Fibroblast of lung (primary cell): ENCODE data around the gene ASIC1. TPM values are rescaled to one million over a fixed set of nuclear protein-coding genes. Genes with fewer than 3 reads are reported as not detected.

ENCODE experiments used
- DNase-seq, 2 donors: peaks; one replicate each; pipeline versions ENCODE4 v3.0.0 to v3.0.0-alpha.2; 2010; ENCODE audit warnings: low read depth in 2 of 2
- H2AFZ ChIP-seq: 2 replicates; pipeline ENCODE4 v1.5.1; 2012; ENCODE audit warnings: low read length, control low read depth, inconsistent platforms
- H3K27ac ChIP-seq: 2 replicates; pipeline ENCODE4 v1.5.1; 2011; ENCODE audit warnings: low read length, control low read depth; ENCODE audit not compliant: insufficient read depth
- H3K27me3 ChIP-seq: 2 replicates; pipeline ENCODE4 v1.5.1; 2011; ENCODE audit warnings: mild to moderate bottlenecking, low read length; ENCODE audit not compliant: control insufficient read depth, insufficient read depth
- H3K36me3 ChIP-seq: 2 replicates; pipeline ENCODE4 v1.5.1; 2011; ENCODE audit warnings: low read length; ENCODE audit not compliant: control insufficient read depth, insufficient read depth
- H3K4me1 ChIP-seq: 2 replicates; pipeline ENCODE4 v1.5.1; 2011; ENCODE audit warnings: low read length; ENCODE audit not compliant: control insufficient read depth, insufficient read depth; ENCODE audit errors: extremely low read depth
- H3K4me2 ChIP-seq: 2 replicates; pipeline ENCODE4 v1.5.1; 2011; ENCODE audit warnings: low read length, control low read depth; ENCODE audit not compliant: insufficient read depth; ENCODE audit errors: extremely low read depth
- H3K4me3 ChIP-seq, 4 experiments: fragments of 200-600 bp in 1 of 4; sonication (generic) in 1 of 4; replicated peaks in 1 of 4; 2 replicates each; pipeline ENCODE4 v1.5.1; 2011 to 2016; ENCODE audit warnings: low read length in 4 of 4, low read depth in 3 of 4, mild to moderate bottlenecking in 3 of 4, control low read depth in 2 of 4, inconsistent platforms in 1 of 4, mixed read lengths in 1 of 4; ENCODE audit not compliant: insufficient read depth in 1 of 4; ENCODE audit errors: control extremely low read depth in 1 of 4
- H3K79me2 ChIP-seq: 2 replicates; pipeline ENCODE4 v1.5.1; 2012; ENCODE audit warnings: mild to moderate bottlenecking, low read length, inconsistent platforms; ENCODE audit not compliant: control insufficient read depth, insufficient read depth
- H3K9ac ChIP-seq: 2 replicates; pipeline ENCODE4 v1.5.1; 2011; ENCODE audit warnings: mild to moderate bottlenecking, low read length, control low read depth; ENCODE audit not compliant: insufficient read depth
- H3K9me3 ChIP-seq: 2 replicates; pipeline ENCODE4 v1.5.1; 2012; ENCODE audit warnings: low read depth, low read length; ENCODE audit not compliant: control insufficient read depth, insufficient read depth
- H4K20me1 ChIP-seq: 2 replicates; pipeline ENCODE4 v1.5.1; 2011; ENCODE audit warnings: low read length; ENCODE audit not compliant: control insufficient read depth, insufficient read depth; ENCODE audit errors: extremely low read depth
- CTCF ChIP-seq, 2 donors: IDR thresholded peaks in 1 of 2; conservative IDR thresholded peaks in 1 of 2; 1 replicate in 1 of 2; 2 replicates in 1 of 2; pipeline ENCODE4 v1.5.1; 2011 to 2012; ENCODE audit warnings: low read length in 2 of 2, control low read depth in 1 of 2, inconsistent platforms in 1 of 2, low read depth in 1 of 2, mild to moderate bottlenecking in 1 of 2
- EZH2 ChIP-seq: IDR thresholded peaks from 2 replicates; pipeline ENCODE4 v1.5.1; 2012; ENCODE audit warnings: low read length, control low read depth, mild to moderate bottlenecking; ENCODE audit errors: missing control alignments
- polyA plus RNA-seq, 2 donors: library from polyadenylated mRNA; depleted of rRNA in 1 of 2; stranded (reverse) in 1 of 2; unstranded in 1 of 2; fragments of >200 nt; gene quantifications; 2 replicates each; pipeline ENCODE4 v1.2.1, GENCODE V29; 2011 to 2012; ENCODE audit warnings: missing spikeins in 1 of 2
- total RNA-seq: library from RNA; depleted of rRNA; stranded (reverse); fragments of >200 nt; gene quantifications from 2 replicates; pipeline ENCODE4 v1.2.1, GENCODE V29; 2014

ASIC1 gene
- total and polyA plus RNA-seq, 2 donors (not counting 1 experiment from before 2014, with no cell fraction given): 1.7 to 3.9 TPM

GRCh38 chr12:50018968-50019367, 38.4 kb upstream of the ASIC1 start:
- no peaks in the 10 kb centered on the region for H3K27me3 ChIP-seq
- peak overlapping the region; percentile 76 for H3K27ac ChIP-seq
- H3K4me2 ChIP-seq: no peak overlapping the region
- no peaks in the 10 kb centered on the region for H4K20me1 ChIP-seq
- peak overlapping the region; percentile 7 for H2AFZ ChIP-seq
- H3K79me2 ChIP-seq: peaks cover 95% of the 10 kb centered on the region
- TF ChIP-seq CTCF (conservative IDR thresholded peaks at IDR 0.05 in 1 of 2, IDR thresholded peaks at IDR 0.05 in 1 of 2; ENCODE audit: low read depth in 1 of 2, low read length in 2 of 2) (no peak), EZH2 (no peak)
- H3K36me3 ChIP-seq: no peaks in the 10 kb centered on the region
- no peak for DNase-seq
- H3K4me1 ChIP-seq: peaks cover 8% of the 10 kb centered on the region
- no peaks in the 10 kb centered on the region for H3K9me3 ChIP-seq
- no peak overlapping the region for H3K9ac ChIP-seq
- no peak overlapping the region for H3K4me3 ChIP-seq

GRCh38 chr12:50019524-50019923, 37.9 kb upstream of the ASIC1 start:
- peaks cover 8% of the 10 kb centered on the region for H3K4me1 ChIP-seq
- peaks cover 95% of the 10 kb centered on the region for H3K79me2 ChIP-seq
- no peak overlapping the region for H3K9ac ChIP-seq
- H3K9me3 ChIP-seq: no peaks in the 10 kb centered on the region
- H3K36me3 ChIP-seq: no peaks in the 10 kb centered on the region
- DNase-seq: no peak
- no peak overlapping the region for H3K27ac ChIP-seq
- no peaks in the 10 kb centered on the region for H4K20me1 ChIP-seq
- TF ChIP-seq CTCF (conservative IDR thresholded peaks at IDR 0.05 in 1 of 2, IDR thresholded peaks at IDR 0.05 in 1 of 2; ENCODE audit: low read depth in 1 of 2, low read length in 2 of 2) (no peak), EZH2 (no peak)
- no peak overlapping the region for H3K4me2 ChIP-seq
- no peak overlapping the region for H2AFZ ChIP-seq
- H3K27me3 ChIP-seq: no peaks in the 10 kb centered on the region
- no peak overlapping the region for H3K4me3 ChIP-seq

GRCh38 chr12:50021031-50021430, 36.4 kb upstream of the ASIC1 start:
- H4K20me1 ChIP-seq: no peaks in the 10 kb centered on the region
- H3K27ac ChIP-seq: peak overlapping the region; percentile 5
- no peaks in the 10 kb centered on the region for H3K27me3 ChIP-seq
- TF ChIP-seq CTCF (conservative IDR thresholded peaks at IDR 0.05 in 1 of 2, IDR thresholded peaks at IDR 0.05 in 1 of 2; ENCODE audit: low read depth in 1 of 2, low read length in 2 of 2) (no peak), EZH2 (no peak)
- H3K9ac ChIP-seq: no peak overlapping the region
- H2AFZ ChIP-seq: peak overlapping the region; percentile 22
- H3K36me3 ChIP-seq: no peaks in the 10 kb centered on the region
- H3K4me3 ChIP-seq: peak overlapping the region in 3 of 4 experiments; percentile 5 to 53 (median 39)
- no peaks in the 10 kb centered on the region for H3K9me3 ChIP-seq
- peak in 1 of 2 donors; percentile 45 for DNase-seq
- peak overlapping the region; percentile 61 for H3K4me2 ChIP-seq
- peaks cover 92% of the 10 kb centered on the region for H3K79me2 ChIP-seq
- peaks cover 8% of the 10 kb centered on the region for H3K4me1 ChIP-seq
